Ishikawa (cell line): ENCODE results near the gene DOCK7.

Experiments used
- CEBPB ChIP-seq: IDR thresholded peaks from 2 replicates; pipeline ENCODE4 v1.6.1; 2012
- CREB1 ChIP-seq: IDR thresholded peaks from 2 replicates; pipeline ENCODE4 v1.6.1; 2012; ENCODE audit warnings: low read depth
- EGR1 ChIP-seq: IDR thresholded peaks from 2 replicates; pipeline ENCODE4 v1.6.1; 2012
- EP300 ChIP-seq: IDR thresholded peaks from 2 replicates; pipeline ENCODE4 v1.6.1; 2012; ENCODE audit warnings: borderline replicate concordance
- FOXM1 ChIP-seq: IDR thresholded peaks from 2 replicates; pipeline ENCODE4 v1.6.1; 2012; ENCODE audit warnings: low read depth, borderline replicate concordance
- NFIC ChIP-seq: IDR thresholded peaks from 2 replicates; pipeline ENCODE4 v1.6.1; 2012
- RAD21 ChIP-seq: IDR thresholded peaks from 2 replicates; pipeline ENCODE4 v1.6.1; 2012; ENCODE audit warnings: low read depth
- REST ChIP-seq: IDR thresholded peaks from 2 replicates; pipeline ENCODE4 v1.6.1; 2012; ENCODE audit warnings: low read depth, mild to moderate bottlenecking
- TAF1 ChIP-seq: IDR thresholded peaks from 2 replicates; pipeline ENCODE4 v1.6.1; 2012; ENCODE audit warnings: low read depth, mild to moderate bottlenecking
- TCF12 ChIP-seq: IDR thresholded peaks from 2 replicates; pipeline ENCODE4 v1.6.1; 2012; ENCODE audit warnings: low read depth
- TEAD4 ChIP-seq: IDR thresholded peaks from 2 replicates; pipeline ENCODE4 v1.6.1; 2012
- YY1 ChIP-seq: IDR thresholded peaks from 2 replicates; pipeline ENCODE4 v1.6.1; 2012; ENCODE audit warnings: low read depth
- ZBTB7A ChIP-seq: IDR thresholded peaks from 2 replicates; pipeline ENCODE4 v1.6.1; 2012; ENCODE audit warnings: low read depth
- TF ChIP-seq, protein P1 (sequence below): IDR thresholded peaks from 2 replicates; pipeline ENCODE4 v1.6.1; 2012
- TF ChIP-seq, protein P2 (sequence below): IDR thresholded peaks from 2 replicates; pipeline ENCODE4 v1.6.1; 2012

Gene DOCK7

GRCh38 chr1:62452951-62453350 lies 235.2 kb downstream of the DOCK7 start:
- TF ChIP-seq EP300, result no peak
- TF ChIP-seq EGR1, result no peak
- no peak for TF ChIP-seq RAD21
- no peak for TF ChIP-seq YY1
- no peak for TF ChIP-seq FOXM1
- TF ChIP-seq NFIC, result no peak
- TF ChIP-seq ZBTB7A, result no peak
- TF ChIP-seq, protein P1, sequence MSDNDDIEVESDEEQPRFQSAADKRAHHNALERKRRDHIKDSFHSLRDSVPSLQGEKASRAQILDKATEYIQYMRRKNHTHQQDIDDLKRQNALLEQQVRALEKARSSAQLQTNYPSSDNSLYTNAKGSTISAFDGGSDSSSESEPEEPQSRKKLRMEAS, result no peak
- TF ChIP-seq, protein P2, sequence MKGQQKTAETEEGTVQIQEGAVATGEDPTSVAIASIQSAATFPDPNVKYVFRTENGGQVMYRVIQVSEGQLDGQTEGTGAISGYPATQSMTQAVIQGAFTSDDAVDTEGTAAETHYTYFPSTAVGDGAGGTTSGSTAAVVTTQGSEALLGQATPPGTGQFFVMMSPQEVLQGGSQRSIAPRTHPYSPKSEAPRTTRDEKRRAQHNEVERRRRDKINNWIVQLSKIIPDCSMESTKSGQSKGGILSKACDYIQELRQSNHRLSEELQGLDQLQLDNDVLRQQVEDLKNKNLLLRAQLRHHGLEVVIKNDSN, result no peak
- no peak for TF ChIP-seq TAF1
- TF ChIP-seq TEAD4, result no peak
- no peak for TF ChIP-seq REST
- no peak for TF ChIP-seq TCF12
- no peak for TF ChIP-seq CREB1
- TF ChIP-seq CEBPB, result no peak

DNA sequence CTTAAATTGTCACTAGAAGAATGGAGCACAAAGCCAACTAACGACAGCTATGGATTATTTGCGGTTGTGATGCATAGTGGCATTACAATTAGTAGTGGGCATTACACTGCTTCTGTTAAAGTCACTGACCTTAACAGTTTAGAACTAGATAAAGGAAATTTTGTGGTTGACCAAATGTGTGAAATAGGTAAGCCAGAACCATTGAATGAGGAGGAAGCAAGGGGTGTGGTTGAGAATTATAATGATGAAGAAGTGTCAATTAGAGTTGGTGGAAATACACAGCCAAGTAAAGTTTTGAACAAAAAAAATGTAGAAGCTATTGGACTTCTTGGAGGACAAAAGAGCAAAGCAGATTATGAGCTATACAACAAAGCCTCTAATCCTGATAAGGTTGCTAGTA lies 237.9 kb downstream of the DOCK7 start:
- TF ChIP-seq, protein P1, result no peak
- TF ChIP-seq CREB1, result no peak
- no peak for TF ChIP-seq FOXM1
- TF ChIP-seq CEBPB, result no peak
- no peak for TF ChIP-seq TEAD4
- no peak for TF ChIP-seq RAD21
- TF ChIP-seq, protein P2, result no peak
- no peak for TF ChIP-seq ZBTB7A
- TF ChIP-seq YY1, result no peak
- no peak for TF ChIP-seq EP300
- TF ChIP-seq NFIC, result no peak
- no peak for TF ChIP-seq REST
- TF ChIP-seq TAF1, result no peak
- no peak for TF ChIP-seq TCF12
- no peak for TF ChIP-seq EGR1

DNA sequence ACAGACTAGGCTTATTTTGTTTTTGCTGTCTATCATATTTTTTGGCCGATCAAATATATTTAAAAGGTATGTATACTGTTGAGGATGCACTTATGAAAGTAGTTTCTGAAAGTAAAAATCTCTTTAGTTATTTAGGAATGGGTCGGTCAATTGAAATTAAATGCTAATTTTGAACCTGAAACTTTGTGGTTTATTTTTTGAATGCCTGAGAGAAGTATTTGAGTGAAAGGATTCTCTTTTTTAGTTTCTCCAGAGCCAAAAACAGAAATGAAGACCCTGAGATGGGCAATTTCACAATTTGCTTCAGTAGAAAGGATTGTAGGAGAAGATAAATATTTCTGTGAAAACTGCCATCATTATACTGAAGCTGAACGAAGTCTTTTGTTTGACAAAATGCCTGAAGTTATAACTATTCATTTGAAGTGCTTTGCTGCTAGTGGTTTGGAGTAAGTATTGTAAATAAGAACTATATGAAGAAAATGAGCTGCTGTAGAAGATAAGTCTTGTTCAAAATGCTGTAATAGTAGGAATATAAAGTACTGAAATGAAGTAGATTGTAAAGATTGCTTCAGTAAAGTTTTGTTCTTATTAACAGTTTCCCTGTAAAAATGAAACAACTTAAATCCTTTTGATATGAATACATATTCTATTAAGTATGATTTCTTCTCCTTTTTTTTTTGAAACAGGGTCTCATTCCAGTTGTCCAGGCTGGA lies 239.8 kb downstream of the DOCK7 start:
- TF ChIP-seq EGR1, result no peak
- TF ChIP-seq TAF1, result no peak
- TF ChIP-seq RAD21, result no peak
- TF ChIP-seq, protein P2, result no peak
- no peak for TF ChIP-seq TCF12
- no peak for TF ChIP-seq ZBTB7A
- no peak for TF ChIP-seq REST
- TF ChIP-seq CEBPB, result no peak
- TF ChIP-seq CREB1, result no peak
- TF ChIP-seq TEAD4, result no peak
- TF ChIP-seq FOXM1, result no peak
- no peak for TF ChIP-seq YY1
- no peak for TF ChIP-seq EP300
- TF ChIP-seq, protein P1, result no peak

- TF ChIP-seq CREB1 (no peak), NFIC (no peak), REST (no peak), CEBPB (no peak), TCF12 (no peak), YY1 (no peak), FOXM1 (no peak), ZBTB7A (no peak), TAF1 (no peak), EP300 (no peak), RAD21 (no peak), TEAD4 (no peak), EGR1 (no peak)
- TF ChIP-seq, protein P1, result no peak
- TF ChIP-seq, protein P2, result no peak
These were observed 243.5 kb downstream of the DOCK7 start for GRCh38 chr1:62444701-62445100.
